ENCODE measurements around the gene CNOT3.
"Not testable (repeated sequence)": the region's sequence is repeated elsewhere in the genome, so short reads cannot be mapped to it uniquely, and the experiment has no call there.

CNOT3 gene

GRCh38 chr19:54191011-54191810 is 53.6 kb downstream of the CNOT3 start, which contains the start of gene TSEN34:
Gene TSEN34 (plus strand): TSS chr19:54191308. CDS start chr19:54191365, 57 bp downstream.
- peak in 1 of 2 donors; percentile 80 for DNase-seq (ENCODE audit: low read depth in 2 of 2)

- DNase-seq (ENCODE audit: low read depth in 2 of 2): no peak
Measured at GRCh38 chr19:54191811-54192453, 54.4 kb downstream of the CNOT3 start.

DNA sequence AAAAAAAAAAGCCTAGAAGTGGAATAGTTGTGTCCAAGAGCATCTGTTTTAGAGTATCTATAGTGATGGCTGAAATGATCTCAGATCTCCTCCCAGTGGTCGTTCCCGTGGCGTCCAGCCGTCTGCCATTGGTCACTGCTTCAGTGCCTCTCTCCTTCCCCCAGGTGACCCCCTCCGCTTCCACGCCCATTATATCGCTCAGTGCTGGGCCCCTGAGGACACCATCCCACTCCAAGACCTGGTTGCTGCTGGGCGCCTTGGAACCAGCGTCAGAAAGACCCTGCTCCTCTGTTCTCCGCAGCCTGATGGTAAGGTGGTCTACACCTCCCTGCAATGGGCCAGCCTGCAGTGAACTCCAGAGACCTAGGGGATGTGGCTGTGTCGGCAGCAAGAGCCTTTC is 55.4 kb downstream of the CNOT3 start:
- no peak for DNase-seq (ENCODE audit: low read depth in 2 of 2)

DNA sequence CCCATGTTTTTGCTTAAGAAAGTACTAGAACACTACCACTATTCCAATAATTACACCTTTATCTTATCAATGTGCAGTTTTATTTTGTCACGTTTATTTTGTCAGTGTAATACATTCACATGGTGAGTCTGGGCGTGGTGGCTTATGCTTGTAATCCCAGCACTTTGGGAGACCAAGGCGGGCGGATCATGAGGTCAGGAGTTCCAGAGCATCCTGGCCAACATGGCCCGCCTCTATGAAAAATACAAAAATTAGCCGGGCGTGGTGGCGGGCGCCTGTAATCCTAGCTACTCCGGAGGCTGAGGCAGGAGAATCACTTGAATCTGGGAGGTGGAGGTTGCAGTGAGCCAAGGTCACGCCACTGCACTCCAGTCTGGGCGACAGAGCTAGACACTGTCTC is 56.9 kb downstream of the CNOT3 start:
- DNase-seq (ENCODE audit: low read depth in 2 of 2): not testable (repeated sequence)

GRCh38 chr19:54196536-54196935 is 59.0 kb downstream of the CNOT3 start:
- DNase-seq (ENCODE audit: low read depth in 2 of 2): no peak

DNA sequence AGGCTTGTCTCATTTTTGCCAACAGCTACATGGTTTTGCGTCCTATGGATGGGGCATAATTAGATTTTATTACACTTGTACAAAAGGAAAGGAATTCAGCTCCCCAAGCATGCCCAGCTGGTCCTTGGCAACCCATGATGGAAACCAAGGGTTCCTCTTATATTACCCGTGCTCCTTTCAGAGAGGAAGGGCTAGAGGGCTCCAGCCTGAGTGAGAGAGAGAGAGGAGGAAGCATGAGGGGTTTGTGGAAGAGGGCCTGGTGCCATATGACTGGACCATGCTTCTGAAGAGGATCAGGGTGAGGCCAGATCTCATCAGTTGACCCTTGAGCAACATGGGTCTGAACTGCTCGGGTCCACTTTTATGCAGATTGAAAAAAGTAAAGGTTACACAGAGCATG is 59.6 kb downstream of the CNOT3 start:
- DNase-seq (ENCODE audit: low read depth in 2 of 2): no peak

DNA sequence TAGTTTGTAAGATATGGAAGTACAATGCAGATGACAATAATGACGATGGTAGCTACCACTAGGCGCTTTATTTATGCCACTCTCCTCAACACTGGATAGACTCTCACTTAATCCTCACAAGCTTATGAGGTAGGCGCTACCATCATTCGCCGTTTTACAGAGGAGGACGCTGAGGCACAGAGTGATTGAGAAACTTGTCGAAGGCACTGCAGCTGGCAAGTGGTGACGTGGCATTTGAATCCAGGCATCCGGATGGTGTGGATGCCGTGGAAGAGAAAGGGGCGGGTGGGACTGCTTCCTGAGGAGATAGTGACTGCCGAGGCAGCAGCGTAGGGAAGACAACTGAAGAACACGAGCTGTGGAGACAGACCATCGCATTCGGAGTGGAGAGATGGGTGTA is 61.8 kb downstream of the CNOT3 start:
- no peak for DNase-seq (ENCODE audit: low read depth in 2 of 2)

GRCh38 chr19:54201172-54201701 is 63.7 kb downstream of the CNOT3 start:
- DNase-seq (ENCODE audit: low read depth in 2 of 2): no peak

GRCh38 chr19:54201980-54202379 is 64.4 kb downstream of the CNOT3 start:
- DNase-seq (ENCODE audit: low read depth in 2 of 2): no peak

- DNase-seq (ENCODE audit: low read depth in 2 of 2): no peak
Measured at GRCh38 chr19:54203151-54203611, 65.6 kb downstream of the CNOT3 start.

- DNase-seq (ENCODE audit: low read depth in 2 of 2): no peak
Measured at GRCh38 chr19:54204767-54205468, 67.4 kb downstream of the CNOT3 start.

Data from stimulated activated CD8-positive, alpha-beta memory T cell treated with anti-CD3 and anti-CD28 coated beads, Interleukin-15, amount 100 ng/mL, for 4 hours (primary cell).